Measurements from ENCODE around the gene CHD1L. TPM values are rescaled to one million over a fixed set of nuclear protein-coding genes. Genes with fewer than 3 reads are reported as not detected.
A peak's percentile ranks its signal among the peaks of the same experiment; 100 is the strongest.
"Not testable (repeated sequence)": the region's sequence is repeated elsewhere in the genome, so short reads cannot be mapped to it uniquely, and the experiment has no call there.

CHD1L gene
- total RNA-seq, 1 experiment from 2014 or later: 63.9 TPM

DNA sequence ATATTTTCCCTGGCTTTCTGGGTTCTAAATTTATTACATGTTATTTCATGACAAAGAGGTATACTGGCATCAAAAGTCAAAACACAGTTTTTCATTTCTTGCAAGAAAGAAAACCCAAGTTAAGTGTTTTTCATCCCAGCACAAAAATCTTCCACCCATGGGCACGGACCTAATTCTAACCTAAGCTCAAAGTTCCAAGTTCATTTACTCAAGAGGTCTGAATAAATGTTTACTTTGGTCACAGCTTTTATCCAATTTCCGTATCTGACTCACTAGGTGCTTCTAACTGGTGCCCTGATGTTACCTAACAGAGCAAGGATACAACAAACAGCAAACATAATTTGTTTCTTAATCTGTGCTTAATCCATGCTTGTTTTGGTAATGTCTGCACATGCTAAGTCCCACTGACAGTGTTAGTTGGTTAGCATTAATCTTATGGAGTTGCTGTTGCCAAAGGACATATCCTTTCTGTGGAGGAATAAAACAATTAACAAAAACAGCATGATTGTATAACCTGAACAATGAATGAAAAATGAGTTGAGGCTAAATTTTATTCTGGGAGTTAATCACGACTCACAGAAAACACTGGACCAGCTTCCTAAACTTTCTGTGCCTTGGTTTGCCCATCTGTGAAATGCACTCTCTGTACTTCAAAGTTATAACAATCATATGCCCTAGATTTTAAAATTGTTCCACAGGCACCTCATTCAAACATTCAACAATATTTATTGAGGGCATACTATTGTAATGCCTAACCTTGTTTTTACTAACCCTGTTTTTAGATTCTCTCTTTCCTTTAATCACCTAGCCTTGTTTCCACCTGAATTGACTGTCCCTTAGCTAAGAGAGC, 4.2 kb upstream of the CHD1L start:
- no peaks in the 10 kb centered on the region for H3F3A ChIP-seq (ENCODE audit: low read length, unreplicated experiment)
- H3K4me1 ChIP-seq (ENCODE audit: insufficient read depth, low read length): peaks cover 31% of the 10 kb centered on the region
- intact Hi-C loops (cut with micrococcal nuclease): no loop called here
- BruUV-seq (replicated peaks): no TSS peak
- peaks cover 3% of the 10 kb centered on the region for H3K79me2 ChIP-seq (ENCODE audit: low read length)
- ATAC-seq: peak; percentile 17
- H3K4me2 ChIP-seq (ENCODE audit: low read length): peak overlapping the region; percentile 61
- H3K9ac ChIP-seq (ENCODE audit: low read length): no peak overlapping the region
- no peaks in the 10 kb centered on the region for H3K36me3 ChIP-seq (ENCODE audit: low read depth, low read length)
- no peaks in the 10 kb centered on the region for H3K27me3 ChIP-seq (ENCODE audit: low read length)
- CTCF ChIA-PET: interaction anchor here (0.8 to 1.9 kb wide), 2 partner anchors 13 to 65 kb away, joined by 3 to 9 read pairs; partner anchors contain the start of gene FMO5
- H2AFZ ChIP-seq (ENCODE audit: low read length): no peak overlapping the region
- peak; percentile 81 for DNase-seq
- no peaks in the 10 kb centered on the region for H4K20me1 ChIP-seq (ENCODE audit: low read length)
- H3K9me3 ChIP-seq (ENCODE audit: low read length): no peaks in the 10 kb centered on the region
- no peaks in the 10 kb centered on the region for H3K9me2 ChIP-seq (replicated peaks; ENCODE audit: low read length)
- no peak for TF ChIP-seq EZH2 (IDR thresholded peaks at IDR 0.05; ENCODE audit: low read length, unreplicated experiment)
- TF ChIP-seq, protein P1, sequence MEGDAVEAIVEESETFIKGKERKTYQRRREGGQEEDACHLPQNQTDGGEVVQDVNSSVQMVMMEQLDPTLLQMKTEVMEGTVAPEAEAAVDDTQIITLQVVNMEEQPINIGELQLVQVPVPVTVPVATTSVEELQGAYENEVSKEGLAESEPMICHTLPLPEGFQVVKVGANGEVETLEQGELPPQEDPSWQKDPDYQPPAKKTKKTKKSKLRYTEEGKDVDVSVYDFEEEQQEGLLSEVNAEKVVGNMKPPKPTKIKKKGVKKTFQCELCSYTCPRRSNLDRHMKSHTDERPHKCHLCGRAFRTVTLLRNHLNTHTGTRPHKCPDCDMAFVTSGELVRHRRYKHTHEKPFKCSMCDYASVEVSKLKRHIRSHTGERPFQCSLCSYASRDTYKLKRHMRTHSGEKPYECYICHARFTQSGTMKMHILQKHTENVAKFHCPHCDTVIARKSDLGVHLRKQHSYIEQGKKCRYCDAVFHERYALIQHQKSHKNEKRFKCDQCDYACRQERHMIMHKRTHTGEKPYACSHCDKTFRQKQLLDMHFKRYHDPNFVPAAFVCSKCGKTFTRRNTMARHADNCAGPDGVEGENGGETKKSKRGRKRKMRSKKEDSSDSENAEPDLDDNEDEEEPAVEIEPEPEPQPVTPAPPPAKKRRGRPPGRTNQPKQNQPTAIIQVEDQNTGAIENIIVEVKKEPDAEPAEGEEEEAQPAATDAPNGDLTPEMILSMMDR (conservative IDR thresholded peaks at IDR 0.05; ENCODE audit: low read depth, low read length): no peak
- no peak for TF ChIP-seq EZH2phosphoT487 (IDR thresholded peaks at IDR 0.05; ENCODE audit: borderline replicate concordance, low read length)
- POLR2A ChIA-PET (ENCODE audit: unreplicated experiment): no interaction called here
- H3K27ac ChIP-seq (ENCODE audit: low read length): peak overlapping the region; percentile 62
- peak overlapping the region; percentile 17; the same call in 1 of the 2 replicates for H3K4me3 ChIP-seq (ENCODE audit: low read length)

DNA sequence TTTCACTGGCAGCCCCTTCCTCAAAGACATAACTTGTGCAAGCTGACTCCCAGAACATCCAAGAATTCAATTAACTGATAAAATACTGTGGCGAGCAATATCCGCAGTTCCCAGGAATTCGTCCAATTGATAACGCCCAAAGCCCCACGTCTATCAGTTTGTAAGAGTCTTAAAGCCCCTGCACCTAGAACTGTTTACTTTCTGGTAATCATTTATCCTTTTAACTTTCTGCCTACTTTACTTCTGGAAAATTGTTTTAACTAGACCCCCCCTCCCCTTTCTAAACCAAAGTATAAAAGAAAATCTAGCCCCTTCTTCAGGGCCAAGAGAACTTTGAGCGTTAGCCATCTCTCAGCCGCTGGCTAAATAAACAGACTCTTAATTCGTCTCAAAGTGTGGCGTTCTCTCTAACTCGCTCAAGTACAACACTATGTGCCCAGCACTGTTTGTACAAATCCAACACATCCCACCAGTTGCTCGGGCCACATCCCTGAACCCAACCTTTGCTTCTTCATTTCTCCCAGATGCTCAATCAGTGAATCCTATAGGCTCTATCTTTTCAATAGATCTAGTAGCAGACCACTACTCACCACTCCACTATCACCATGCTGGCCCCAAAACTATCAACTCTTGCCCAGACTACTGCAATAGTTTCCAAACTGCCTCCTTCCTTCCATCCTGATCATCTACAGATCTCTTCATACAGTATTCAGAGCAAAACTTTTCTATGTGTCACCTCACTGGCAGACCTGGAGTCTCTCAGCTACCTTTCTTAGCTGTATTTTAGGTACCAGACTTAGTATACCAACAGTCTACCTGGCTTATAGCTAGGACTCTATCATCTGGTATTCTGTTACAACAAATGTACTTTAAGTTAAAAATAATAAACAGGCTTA, 3.3 kb upstream of the CHD1L start:
- Histone ChIP-seq H3F3A (ENCODE audit: low read length, unreplicated experiment) (no peaks in the 10 kb centered on the region), H3K79me2 (ENCODE audit: low read length) (peaks cover 12% of the 10 kb centered on the region), H3K9me2 (replicated peaks; ENCODE audit: low read length) (no peaks in the 10 kb centered on the region), H3K36me3 (ENCODE audit: low read depth, low read length) (no peaks in the 10 kb centered on the region), H3K27me3 (ENCODE audit: low read length) (no peaks in the 10 kb centered on the region), H3K4me1 (ENCODE audit: insufficient read depth, low read length) (peaks cover 31% of the 10 kb centered on the region), H3K9me3 (ENCODE audit: low read length) (no peaks in the 10 kb centered on the region), H3K4me2 (ENCODE audit: low read length) (peak overlapping the region; percentile 61; the same call in 1 of the 2 replicates), H3K27ac (ENCODE audit: low read length) (no peak overlapping the region), H3K9ac (ENCODE audit: low read length) (no peak overlapping the region), H2AFZ (ENCODE audit: low read length) (no peak overlapping the region), H4K20me1 (ENCODE audit: low read length) (peaks cover 8% of the 10 kb centered on the region), H3K4me3 (ENCODE audit: low read length) (no peak overlapping the region)
- DNase-seq (no peak), ATAC-seq (no peak)
- intact Hi-C loops (cut with micrococcal nuclease): no loop called here
- TF ChIP-seq EZH2 (IDR thresholded peaks at IDR 0.05; ENCODE audit: low read length, unreplicated experiment) (no peak), EZH2phosphoT487 (IDR thresholded peaks at IDR 0.05; ENCODE audit: borderline replicate concordance, low read length) (no peak)
- TF ChIP-seq, protein P1 (conservative IDR thresholded peaks at IDR 0.05; ENCODE audit: low read depth, low read length): no peak
- no TSS peak for BruUV-seq (replicated peaks)
- CTCF ChIA-PET: no interaction called here
- POLR2A ChIA-PET (ENCODE audit: unreplicated experiment): no interaction called here

DNA sequence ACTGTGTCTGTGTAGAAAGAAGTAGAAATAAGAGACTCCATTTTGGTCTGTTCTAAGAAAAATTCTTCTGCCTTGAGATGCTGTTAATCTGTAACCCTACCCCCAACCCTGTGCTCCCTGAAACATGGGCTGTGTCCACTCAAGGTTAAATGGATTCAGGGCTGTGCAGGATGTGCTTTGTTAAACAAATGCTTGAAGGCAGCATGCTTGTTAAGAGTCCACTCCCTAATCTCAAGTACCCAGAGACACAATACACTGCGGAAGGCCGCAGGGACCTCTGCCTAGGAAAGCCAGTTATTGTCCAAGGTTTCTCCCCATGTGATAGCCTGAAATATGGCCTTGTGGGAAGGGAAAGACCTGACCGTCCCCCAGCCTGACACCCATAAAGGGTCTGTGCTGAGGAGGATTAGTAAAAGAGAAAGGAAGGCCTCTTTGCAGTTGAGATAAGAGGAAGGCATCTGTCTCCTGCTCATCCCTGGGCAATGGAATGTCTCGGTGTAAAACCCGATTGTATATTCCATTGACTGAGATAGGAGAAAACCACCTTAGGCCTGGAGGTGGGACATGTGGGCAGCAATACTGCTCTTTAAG, 2.3 kb upstream of the CHD1L start:
- H3K4me2 ChIP-seq (ENCODE audit: low read length); H2AFZ ChIP-seq (ENCODE audit: low read length); H3K4me3 ChIP-seq (ENCODE audit: low read length); H3K9me3 ChIP-seq (ENCODE audit: low read length); intact Hi-C loops (cut with micrococcal nuclease); ATAC-seq; POLR2A ChIA-PET (ENCODE audit: unreplicated experiment); CTCF ChIA-PET; BruUV-seq (replicated peaks); H3K9ac ChIP-seq (ENCODE audit: low read length); H3K9me2 ChIP-seq (replicated peaks; ENCODE audit: low read length); H3F3A ChIP-seq (ENCODE audit: low read length, unreplicated experiment); H3K27ac ChIP-seq (ENCODE audit: low read length); H3K27me3 ChIP-seq (ENCODE audit: low read length); H3K36me3 ChIP-seq (ENCODE audit: low read depth, low read length); DNase-seq: not testable (repeated sequence)
- Histone ChIP-seq H3K79me2 (ENCODE audit: low read length) (peaks cover 22% of the 10 kb centered on the region), H3K4me1 (ENCODE audit: insufficient read depth, low read length) (peaks cover 40% of the 10 kb centered on the region), H4K20me1 (ENCODE audit: low read length) (peaks cover 19% of the 10 kb centered on the region)

Data from PC-3 (cell line).